LNCaP clone FGC (cell line): Measurements from ENCODE around the gene MCTP1.

Source experiments
- DNase-seq: peaks from one replicate; pipeline ENCODE4 v3.0.0-alpha.2; 2011; ENCODE audit warnings: low read depth
- H3K4me3 ChIP-seq: 2 replicates; pipeline ENCODE4 v1.5.1; 2011; ENCODE audit warnings: mild to moderate bottlenecking, low read depth, low read length, control low read depth
- CTCF ChIP-seq: IDR thresholded peaks from 2 replicates; pipeline ENCODE4 v1.5.1; 2012; ENCODE audit warnings: mild to moderate bottlenecking; ENCODE audit not compliant: control insufficient read depth, insufficient read depth; ENCODE audit errors: extremely low read depth

Gene MCTP1

DNA sequence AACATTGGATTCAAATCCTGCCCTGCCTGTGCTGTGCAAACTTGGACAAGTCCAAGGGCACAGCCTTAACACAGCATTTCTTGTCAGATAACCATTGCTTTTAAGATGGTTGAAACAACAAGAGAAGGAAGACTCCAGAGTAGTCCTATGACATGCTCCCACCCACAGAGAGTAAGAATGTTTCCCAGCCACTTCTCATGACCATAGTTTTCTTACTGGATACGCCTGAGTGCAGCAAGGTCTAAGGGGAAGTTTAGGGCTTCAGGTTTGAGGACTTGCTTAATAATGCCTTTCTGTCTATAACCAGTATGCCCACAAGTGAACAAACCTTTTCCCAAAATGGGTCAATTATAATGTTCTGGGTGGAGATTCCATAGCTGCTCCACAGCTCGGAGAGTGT lies 540.0 kb downstream of the MCTP1 start:
- no peak for DNase-seq
- no peak for TF ChIP-seq CTCF
- H3K4me3 ChIP-seq, result no peak overlapping the region

GRCh38 chr5:94742852-94743251 lies 542.0 kb downstream of the MCTP1 start:
- DNase-seq, result no peak
- no peak for TF ChIP-seq CTCF
- no peak overlapping the region for H3K4me3 ChIP-seq

GRCh38 chr5:94740286-94740685 lies 544.6 kb downstream of the MCTP1 start:
- no peak overlapping the region for H3K4me3 ChIP-seq
- no peak for TF ChIP-seq CTCF
- DNase-seq, result no peak

DNA sequence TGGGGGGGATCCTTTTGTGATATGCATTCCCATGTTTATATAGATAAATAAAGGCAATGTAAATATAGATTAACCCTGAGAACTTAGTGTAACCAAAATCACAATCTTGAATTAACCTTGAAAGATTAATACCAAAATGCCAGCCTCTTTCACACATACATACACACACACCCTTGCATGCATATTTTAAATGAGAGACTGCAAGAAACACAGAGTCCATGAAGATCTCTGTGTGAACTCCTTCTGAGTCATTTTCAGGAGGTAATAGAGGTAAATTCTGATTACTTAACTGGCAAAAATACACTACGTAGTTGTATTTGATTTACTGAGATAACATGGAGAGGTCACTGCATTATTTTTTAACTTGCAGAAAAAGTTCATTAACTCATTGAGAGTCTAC lies 548.4 kb downstream of the MCTP1 start:
- no peak for TF ChIP-seq CTCF
- no peak for DNase-seq
- H3K4me3 ChIP-seq, result no peak overlapping the region

GRCh38 chr5:94731471-94731870 lies 553.4 kb downstream of the MCTP1 start:
- no peak for DNase-seq
- no peak for TF ChIP-seq CTCF
- H3K4me3 ChIP-seq, result no peak overlapping the region

GRCh38 chr5:94725142-94725541 lies 559.8 kb downstream of the MCTP1 start:
- no peak overlapping the region for H3K4me3 ChIP-seq
- DNase-seq, result no peak
- no peak for TF ChIP-seq CTCF

DNA sequence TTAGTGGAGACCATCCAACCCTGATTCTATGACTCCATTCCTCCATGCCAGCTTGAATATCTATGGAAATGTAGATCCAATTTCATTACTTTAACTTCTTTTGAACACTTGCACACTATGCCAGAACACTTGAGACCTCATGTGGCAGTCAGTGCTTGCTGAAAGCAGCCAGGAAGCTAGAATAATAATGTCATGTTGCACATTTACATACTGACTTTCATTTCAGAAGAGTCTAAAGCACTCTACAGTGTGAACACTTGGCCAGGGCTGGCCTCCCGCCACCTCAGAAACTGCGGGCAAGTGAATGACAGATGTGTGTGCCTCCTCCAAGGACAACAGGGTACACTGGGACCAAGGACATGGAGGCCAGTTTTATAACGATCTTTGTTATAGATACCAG lies 569.1 kb downstream of the MCTP1 start:
- no peak for DNase-seq
- TF ChIP-seq CTCF, result no peak

More for the DNA sequence above, 569.1 kb downstream of the MCTP1 start:
- H3K4me3 ChIP-seq, result no peak overlapping the region
